Fibroblast of lung (primary cell): ENCODE results near the gene GLG1. TPM values are rescaled to one million over a fixed set of nuclear protein-coding genes. Genes with fewer than 3 reads are reported as not detected.
"Not testable (repeated sequence)": the region's sequence is repeated elsewhere in the genome, so short reads cannot be mapped to it uniquely, and the experiment has no call there.

Source experiments
- DNase-seq, 2 donors: peaks; one replicate each; pipeline versions ENCODE4 v3.0.0 to v3.0.0-alpha.2; 2010; ENCODE audit warnings: low read depth in 2 of 2
- H2AFZ ChIP-seq: 2 replicates; pipeline ENCODE4 v1.5.1; 2012; ENCODE audit warnings: low read length, control low read depth, inconsistent platforms
- H3K27ac ChIP-seq: 2 replicates; pipeline ENCODE4 v1.5.1; 2011; ENCODE audit warnings: low read length, control low read depth; ENCODE audit not compliant: insufficient read depth
- H3K27me3 ChIP-seq: 2 replicates; pipeline ENCODE4 v1.5.1; 2011; ENCODE audit warnings: mild to moderate bottlenecking, low read length; ENCODE audit not compliant: control insufficient read depth, insufficient read depth
- H3K36me3 ChIP-seq: 2 replicates; pipeline ENCODE4 v1.5.1; 2011; ENCODE audit warnings: low read length; ENCODE audit not compliant: control insufficient read depth, insufficient read depth
- H3K4me1 ChIP-seq: 2 replicates; pipeline ENCODE4 v1.5.1; 2011; ENCODE audit warnings: low read length; ENCODE audit not compliant: control insufficient read depth, insufficient read depth; ENCODE audit errors: extremely low read depth
- H3K4me2 ChIP-seq: 2 replicates; pipeline ENCODE4 v1.5.1; 2011; ENCODE audit warnings: low read length, control low read depth; ENCODE audit not compliant: insufficient read depth; ENCODE audit errors: extremely low read depth
- H3K4me3 ChIP-seq, 4 experiments: fragments of 200-600 bp in 1 of 4; sonication (generic) in 1 of 4; replicated peaks in 1 of 4; 2 replicates each; pipeline ENCODE4 v1.5.1; 2011 to 2016; ENCODE audit warnings: low read length in 4 of 4, low read depth in 3 of 4, mild to moderate bottlenecking in 3 of 4, control low read depth in 2 of 4, inconsistent platforms in 1 of 4, mixed read lengths in 1 of 4; ENCODE audit not compliant: insufficient read depth in 1 of 4; ENCODE audit errors: control extremely low read depth in 1 of 4
- H3K79me2 ChIP-seq: 2 replicates; pipeline ENCODE4 v1.5.1; 2012; ENCODE audit warnings: mild to moderate bottlenecking, low read length, inconsistent platforms; ENCODE audit not compliant: control insufficient read depth, insufficient read depth
- H3K9ac ChIP-seq: 2 replicates; pipeline ENCODE4 v1.5.1; 2011; ENCODE audit warnings: mild to moderate bottlenecking, low read length, control low read depth; ENCODE audit not compliant: insufficient read depth
- H3K9me3 ChIP-seq: 2 replicates; pipeline ENCODE4 v1.5.1; 2012; ENCODE audit warnings: low read depth, low read length; ENCODE audit not compliant: control insufficient read depth, insufficient read depth
- H4K20me1 ChIP-seq: 2 replicates; pipeline ENCODE4 v1.5.1; 2011; ENCODE audit warnings: low read length; ENCODE audit not compliant: control insufficient read depth, insufficient read depth; ENCODE audit errors: extremely low read depth
- EZH2 ChIP-seq: IDR thresholded peaks from 2 replicates; pipeline ENCODE4 v1.5.1; 2012; ENCODE audit warnings: low read length, control low read depth, mild to moderate bottlenecking; ENCODE audit errors: missing control alignments
- polyA plus RNA-seq, 2 donors: library from polyadenylated mRNA; depleted of rRNA in 1 of 2; stranded (reverse) in 1 of 2; unstranded in 1 of 2; fragments of >200 nt; gene quantifications; 2 replicates each; pipeline ENCODE4 v1.2.1, GENCODE V29; 2011 to 2012; ENCODE audit warnings: missing spikeins in 1 of 2
- total RNA-seq: library from RNA; depleted of rRNA; stranded (reverse); fragments of >200 nt; gene quantifications from 2 replicates; pipeline ENCODE4 v1.2.1, GENCODE V29; 2014
- TF ChIP-seq, protein P1 (sequence below), 2 donors: IDR thresholded peaks in 1 of 2; conservative IDR thresholded peaks in 1 of 2; 1 replicate in 1 of 2; 2 replicates in 1 of 2; pipeline ENCODE4 v1.5.1; 2011 to 2012; ENCODE audit warnings: low read length in 2 of 2, control low read depth in 1 of 2, inconsistent platforms in 1 of 2, low read depth in 1 of 2, mild to moderate bottlenecking in 1 of 2

GLG1 gene
- total and polyA plus RNA-seq, 2 donors (not counting 1 experiment from before 2014, with no cell fraction given), result 138 to 150 TPM

DNA sequence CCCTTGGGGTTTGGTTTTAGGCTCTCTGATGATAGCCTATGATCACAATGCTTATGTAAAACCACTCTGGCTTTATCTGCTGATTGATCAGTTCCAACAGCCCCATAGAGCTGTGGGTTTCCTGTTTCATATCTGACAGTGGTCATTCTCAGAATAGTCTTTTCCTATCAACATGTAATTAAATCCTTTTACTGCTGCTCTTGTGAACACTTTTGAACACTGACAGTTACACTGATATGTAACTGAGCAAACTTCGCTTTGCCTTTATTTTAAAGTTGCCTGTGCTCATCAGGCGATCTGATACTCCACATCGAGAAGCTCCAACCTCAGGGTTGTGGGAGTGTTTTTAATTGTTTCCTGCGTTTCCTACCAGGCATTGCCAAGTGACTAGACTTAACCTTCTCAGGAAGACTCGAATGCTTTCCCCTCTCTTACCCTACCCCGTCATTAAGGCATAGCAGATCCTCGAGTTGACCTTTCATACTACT, 168.4 kb downstream of the GLG1 start:
- Histone ChIP-seq H3K27ac (no peak overlapping the region), H3K4me2 (no peak overlapping the region), H2AFZ (no peak overlapping the region), H3K4me1 (no peaks in the 10 kb centered on the region), H3K9me3 (no peaks in the 10 kb centered on the region), H3K36me3 (no peaks in the 10 kb centered on the region), H4K20me1 (no peaks in the 10 kb centered on the region), H3K27me3 (no peaks in the 10 kb centered on the region), H3K4me3 (no peak overlapping the region), H3K79me2 (no peaks in the 10 kb centered on the region), H3K9ac (no peak overlapping the region)
- TF ChIP-seq EZH2, result no peak
- TF ChIP-seq, protein P1, sequence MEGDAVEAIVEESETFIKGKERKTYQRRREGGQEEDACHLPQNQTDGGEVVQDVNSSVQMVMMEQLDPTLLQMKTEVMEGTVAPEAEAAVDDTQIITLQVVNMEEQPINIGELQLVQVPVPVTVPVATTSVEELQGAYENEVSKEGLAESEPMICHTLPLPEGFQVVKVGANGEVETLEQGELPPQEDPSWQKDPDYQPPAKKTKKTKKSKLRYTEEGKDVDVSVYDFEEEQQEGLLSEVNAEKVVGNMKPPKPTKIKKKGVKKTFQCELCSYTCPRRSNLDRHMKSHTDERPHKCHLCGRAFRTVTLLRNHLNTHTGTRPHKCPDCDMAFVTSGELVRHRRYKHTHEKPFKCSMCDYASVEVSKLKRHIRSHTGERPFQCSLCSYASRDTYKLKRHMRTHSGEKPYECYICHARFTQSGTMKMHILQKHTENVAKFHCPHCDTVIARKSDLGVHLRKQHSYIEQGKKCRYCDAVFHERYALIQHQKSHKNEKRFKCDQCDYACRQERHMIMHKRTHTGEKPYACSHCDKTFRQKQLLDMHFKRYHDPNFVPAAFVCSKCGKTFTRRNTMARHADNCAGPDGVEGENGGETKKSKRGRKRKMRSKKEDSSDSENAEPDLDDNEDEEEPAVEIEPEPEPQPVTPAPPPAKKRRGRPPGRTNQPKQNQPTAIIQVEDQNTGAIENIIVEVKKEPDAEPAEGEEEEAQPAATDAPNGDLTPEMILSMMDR (conservative IDR thresholded peaks at IDR 0.05 in 1 of 2, IDR thresholded peaks at IDR 0.05 in 1 of 2; ENCODE audit: low read depth in 1 of 2, low read length in 2 of 2), result no peak
- no peak for DNase-seq

DNA sequence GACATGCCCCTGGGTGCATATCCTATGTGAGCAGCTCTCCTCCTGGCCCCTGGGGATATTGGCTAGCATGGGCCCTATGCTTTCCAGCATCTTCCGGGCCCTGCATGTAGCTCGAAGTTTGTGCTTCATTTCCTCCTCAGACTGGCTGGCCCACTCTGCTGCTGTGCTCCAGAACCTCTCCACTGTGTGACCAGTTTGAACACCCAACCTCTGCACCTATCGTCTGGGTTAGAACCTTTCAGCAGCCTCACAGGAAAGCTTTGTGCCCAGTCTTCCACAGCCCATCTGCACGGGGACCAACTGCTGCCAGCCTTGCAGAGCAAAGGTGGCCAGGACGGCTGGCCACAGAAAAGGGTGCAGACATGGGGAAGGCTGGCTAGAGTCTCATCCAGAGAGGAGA, 175.4 kb downstream of the GLG1 start:
- no peak for DNase-seq
- Histone ChIP-seq H3K27me3 (no peaks in the 10 kb centered on the region), H3K4me1 (no peaks in the 10 kb centered on the region), H2AFZ (no peak overlapping the region), H3K9me3 (no peaks in the 10 kb centered on the region), H3K27ac (no peak overlapping the region), H3K9ac (no peak overlapping the region), H3K36me3 (no peaks in the 10 kb centered on the region), H4K20me1 (no peaks in the 10 kb centered on the region), H3K4me3 (no peak overlapping the region), H3K4me2 (no peak overlapping the region), H3K79me2 (no peaks in the 10 kb centered on the region)
- no peak for TF ChIP-seq EZH2
- TF ChIP-seq, protein P1 (conservative IDR thresholded peaks at IDR 0.05 in 1 of 2, IDR thresholded peaks at IDR 0.05 in 1 of 2; ENCODE audit: low read depth in 1 of 2, low read length in 2 of 2), result no peak

DNA sequence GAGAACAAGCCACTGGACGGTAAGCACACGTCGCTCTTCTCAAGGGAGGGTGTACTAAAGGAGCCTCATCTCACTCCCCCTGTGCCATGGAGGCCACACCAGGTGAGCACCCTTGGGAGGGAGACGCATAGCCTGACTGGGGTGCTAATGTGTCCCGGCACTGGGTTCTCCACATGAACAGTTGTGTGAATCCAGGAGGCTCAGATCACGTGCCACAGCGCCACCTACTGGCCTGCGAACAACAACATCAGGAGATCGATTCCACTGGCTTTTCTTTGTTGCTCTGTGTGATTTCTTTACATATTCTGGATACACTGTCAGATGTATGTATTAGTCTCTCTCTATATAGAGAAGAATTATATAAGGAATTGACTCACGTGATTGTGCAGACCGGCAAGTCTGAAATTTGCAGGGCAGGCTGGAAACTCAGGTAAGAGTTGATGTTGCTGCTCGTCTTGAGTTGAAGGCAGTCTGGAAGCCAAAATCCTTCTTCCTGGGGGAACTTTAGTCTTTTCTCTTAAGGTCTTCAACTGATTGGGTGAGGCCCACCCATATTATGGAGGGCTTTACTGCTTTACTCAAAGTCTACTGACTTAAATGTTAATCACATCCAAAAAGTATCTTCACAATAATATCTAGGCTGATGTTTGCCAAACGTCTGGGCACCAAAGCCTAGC, 176.7 kb downstream of the GLG1 start:
- not testable (repeated sequence) for H3K4me2 ChIP-seq, H3K36me3 ChIP-seq, H4K20me1 ChIP-seq, H3K79me2 ChIP-seq, H3K27me3 ChIP-seq, H3K4me3 ChIP-seq, H3K9ac ChIP-seq, H3K9me3 ChIP-seq, H2AFZ ChIP-seq, H3K27ac ChIP-seq, H3K4me1 ChIP-seq
- TF ChIP-seq, protein P1 (conservative IDR thresholded peaks at IDR 0.05 in 1 of 2, IDR thresholded peaks at IDR 0.05 in 1 of 2; ENCODE audit: low read depth in 1 of 2, low read length in 2 of 2), result peak; percentile 57 to 58
- DNase-seq, result peak in 1 of 2 donors; percentile 44

DNA sequence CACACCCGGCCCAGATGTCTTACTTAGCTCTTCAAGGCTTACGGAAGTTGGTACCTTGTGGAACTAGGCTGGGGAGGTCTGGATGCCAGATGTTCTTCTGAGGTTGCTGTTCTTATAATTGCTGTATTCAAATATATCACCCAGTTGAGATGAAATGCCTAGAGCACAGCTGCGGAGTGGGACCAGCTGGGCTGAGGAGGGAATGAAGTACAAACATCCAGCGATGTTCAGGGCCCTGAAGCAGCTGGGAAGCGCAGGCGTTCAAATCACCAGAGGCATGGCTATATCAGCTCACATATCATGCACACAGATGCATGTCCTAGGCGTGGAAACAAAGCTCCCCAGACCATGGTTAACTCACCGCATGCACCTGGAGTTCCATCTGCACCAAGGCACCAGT, 178.4 kb downstream of the GLG1 start:
- not testable (repeated sequence) for H3K36me3 ChIP-seq, H3K27ac ChIP-seq, H3K9ac ChIP-seq, H3K4me2 ChIP-seq, H3K27me3 ChIP-seq, H3K9me3 ChIP-seq, H2AFZ ChIP-seq, H4K20me1 ChIP-seq, H3K4me1 ChIP-seq, H3K4me3 ChIP-seq, H3K79me2 ChIP-seq, DNase-seq

DNA sequence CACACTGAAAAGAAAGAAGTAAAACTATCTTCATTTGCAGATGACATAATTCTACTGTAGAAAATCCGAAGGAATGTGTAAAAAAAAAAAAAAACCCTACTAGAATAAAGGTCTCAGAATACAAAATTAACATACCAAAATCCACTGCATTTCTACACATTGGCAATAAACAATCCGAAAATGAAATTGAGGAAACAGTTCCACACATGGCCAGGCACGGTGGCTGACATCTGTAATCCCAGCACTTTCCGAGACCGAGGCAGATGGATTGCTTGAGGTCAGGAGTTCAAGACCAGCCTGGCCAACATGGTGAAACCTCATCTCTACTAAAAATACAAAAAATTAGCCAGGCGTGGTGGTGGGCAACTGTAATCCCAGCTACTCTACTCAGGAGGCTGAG, 181.2 kb downstream of the GLG1 start:
- H3K79me2 ChIP-seq, H2AFZ ChIP-seq, DNase-seq, H3K4me3 ChIP-seq, H3K27me3 ChIP-seq, H3K36me3 ChIP-seq, H4K20me1 ChIP-seq, H3K27ac ChIP-seq, H3K9ac ChIP-seq, H3K4me1 ChIP-seq, H3K4me2 ChIP-seq, H3K9me3 ChIP-seq: not testable (repeated sequence)
